Activated gamma-delta T cell treated with anti-CD3 and anti-CD28 coated beads, Interleukin-2, amount 50 U/mL, for 16 hours (primary cell): ENCODE data around the gene FXYD3.
"Not testable (repeated sequence)": the region's sequence is repeated elsewhere in the genome, so short reads cannot be mapped to it uniquely, and the experiment has no call there.

Experiments used
- DNase-seq: peaks from one replicate; pipeline ENCODE4 v3.0.0-alpha.2; 2020; ENCODE audit warnings: low read depth

Gene FXYD3

GRCh38 chr19:35125270-35125717 lies 9.7 kb downstream of the FXYD3 start:
- no peak for DNase-seq

GRCh38 chr19:35125749-35126623 lies 10.4 kb downstream of the FXYD3 start:
- DNase-seq = no peak

GRCh38 chr19:35126624-35126959 lies 11.0 kb downstream of the FXYD3 start:
- DNase-seq = no peak

- DNase-seq = no peak
Observed at GRCh38 chr19:35127871-35128270, 12.2 kb downstream of the FXYD3 start.

GRCh38 chr19:35128398-35129057 lies 12.9 kb downstream of the FXYD3 start:
- DNase-seq = no peak

GRCh38 chr19:35129724-35130274 lies 14.2 kb downstream of the FXYD3 start:
- DNase-seq = not testable (repeated sequence)

GRCh38 chr19:35130761-35131720 lies 15.4 kb downstream of the FXYD3 start:
- DNase-seq = no peak

- DNase-seq = no peak
Observed at GRCh38 chr19:35132254-35132653, 16.6 kb downstream of the FXYD3 start.

GRCh38 chr19:35133826-35134225 lies 18.2 kb downstream of the FXYD3 start:
- DNase-seq = no peak

GRCh38 chr19:35134601-35135242 lies 19.1 kb downstream of the FXYD3 start, which contains the start of gene LGI4:
Gene LGI4 (minus strand): TSS chr19:35135059. CDS start chr19:35134680, 379 bp downstream.
- no peak for DNase-seq

GRCh38 chr19:35135389-35135909 lies 19.8 kb downstream of the FXYD3 start:
- DNase-seq = peak; percentile 46

- no peak for DNase-seq
Observed at GRCh38 chr19:35136231-35136630, 20.6 kb downstream of the FXYD3 start.

GRCh38 chr19:35136977-35137702 lies 21.5 kb downstream of the FXYD3 start:
- DNase-seq = no peak

GRCh38 chr19:35138305-35138892 lies 22.8 kb downstream of the FXYD3 start, which contains the start of gene FXYD1:
Gene FXYD1 (plus strand): TSS chr19:35138824. CDS start chr19:35140080, 1,256 bp downstream.
- DNase-seq = no peak

- no peak for DNase-seq
Observed at GRCh38 chr19:35140207-35140961, 24.8 kb downstream of the FXYD3 start.

- peak; percentile 93 for DNase-seq
Observed at GRCh38 chr19:35140962-35141836, 25.6 kb downstream of the FXYD3 start.

GRCh38 chr19:35141837-35142605 lies 26.4 kb downstream of the FXYD3 start:
- DNase-seq = no peak
